ENCODE results near the gene TMEM144.
"Not testable (repeated sequence)": the region's sequence is repeated elsewhere in the genome, so short reads cannot be mapped to it uniquely, and the experiment has no call there.

Gene TMEM144

GRCh38 chr4:158238575-158238974 lies 28.3 kb downstream of the TMEM144 start:
- Mint-ChIP-seq H3K27ac (no peak overlapping the region), H3K4me3 (no peak overlapping the region), H3K9me3 (no peaks in the 10 kb centered on the region), H3K36me3 (ENCODE audit: low read depth) (no peaks in the 10 kb centered on the region), H3K4me1 (ENCODE audit: low read depth) (no peaks in the 10 kb centered on the region), H3K27me3 (no peaks in the 10 kb centered on the region)
- no peak for DNase-seq

DNA sequence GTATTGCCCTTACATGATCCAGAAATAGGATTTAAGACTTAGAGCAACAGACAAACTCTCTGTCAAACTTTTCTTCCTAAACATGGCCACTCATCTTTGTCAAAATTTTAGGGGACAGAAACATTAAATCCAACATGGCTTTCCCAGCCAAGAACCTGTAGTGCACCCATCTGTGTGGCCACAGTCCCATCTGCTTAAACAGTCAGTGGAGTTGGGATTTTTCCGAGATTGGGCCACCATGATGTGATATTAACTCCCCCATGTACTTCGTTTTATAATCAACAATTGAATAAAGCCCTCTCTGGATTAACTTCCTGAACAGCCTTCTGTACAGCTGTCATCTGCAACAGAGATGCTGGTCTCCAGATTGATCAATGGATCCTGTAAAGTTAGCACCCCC lies 28.9 kb downstream of the TMEM144 start:
- Mint-ChIP-seq H3K9me3 (no peaks in the 10 kb centered on the region), H3K36me3 (ENCODE audit: low read depth) (no peaks in the 10 kb centered on the region), H3K4me3 (no peak overlapping the region), H3K27ac (no peak overlapping the region), H3K4me1 (ENCODE audit: low read depth) (no peaks in the 10 kb centered on the region), H3K27me3 (no peaks in the 10 kb centered on the region)
- no peak for DNase-seq

- H3K27me3 Mint-ChIP-seq, result no peaks in the 10 kb centered on the region
- no peaks in the 10 kb centered on the region for H3K4me1 Mint-ChIP-seq (ENCODE audit: low read depth)
- no peaks in the 10 kb centered on the region for H3K9me3 Mint-ChIP-seq
- H3K36me3 Mint-ChIP-seq (ENCODE audit: low read depth), result no peaks in the 10 kb centered on the region
- DNase-seq, result no peak
- H3K27ac Mint-ChIP-seq, result no peak overlapping the region
- no peak overlapping the region for H3K4me3 Mint-ChIP-seq
Observed at GRCh38 chr4:158243071-158243470, 32.8 kb downstream of the TMEM144 start.

DNA sequence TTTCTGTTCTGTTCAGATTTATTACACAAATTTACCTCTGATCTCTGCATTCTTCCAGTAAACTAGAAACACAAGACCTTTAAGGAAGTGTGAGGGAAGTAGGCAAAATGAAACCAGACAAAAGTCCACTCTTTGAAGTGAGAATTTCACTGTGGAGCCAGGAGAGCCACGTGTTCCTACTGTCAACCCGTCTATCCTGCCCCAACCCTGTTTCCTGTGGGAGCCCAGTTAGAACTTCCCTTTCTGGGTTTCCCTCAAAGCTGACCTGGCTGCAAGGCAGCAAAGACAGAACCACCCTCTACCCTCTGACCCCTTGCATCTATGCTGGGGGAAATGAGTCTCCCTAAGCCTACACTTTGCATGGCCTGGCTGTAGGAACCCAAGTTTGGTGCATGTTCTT lies 40.0 kb downstream of the TMEM144 start:
- no peak for DNase-seq
- H3K27me3 Mint-ChIP-seq, result peaks cover 12% of the 10 kb centered on the region
- no peak overlapping the region for H3K4me3 Mint-ChIP-seq
- H3K36me3 Mint-ChIP-seq (ENCODE audit: low read depth), result no peaks in the 10 kb centered on the region
- no peak overlapping the region for H3K27ac Mint-ChIP-seq
- H3K9me3 Mint-ChIP-seq, result no peaks in the 10 kb centered on the region
- peaks cover 10% of the 10 kb centered on the region for H3K4me1 Mint-ChIP-seq (ENCODE audit: low read depth)

DNA sequence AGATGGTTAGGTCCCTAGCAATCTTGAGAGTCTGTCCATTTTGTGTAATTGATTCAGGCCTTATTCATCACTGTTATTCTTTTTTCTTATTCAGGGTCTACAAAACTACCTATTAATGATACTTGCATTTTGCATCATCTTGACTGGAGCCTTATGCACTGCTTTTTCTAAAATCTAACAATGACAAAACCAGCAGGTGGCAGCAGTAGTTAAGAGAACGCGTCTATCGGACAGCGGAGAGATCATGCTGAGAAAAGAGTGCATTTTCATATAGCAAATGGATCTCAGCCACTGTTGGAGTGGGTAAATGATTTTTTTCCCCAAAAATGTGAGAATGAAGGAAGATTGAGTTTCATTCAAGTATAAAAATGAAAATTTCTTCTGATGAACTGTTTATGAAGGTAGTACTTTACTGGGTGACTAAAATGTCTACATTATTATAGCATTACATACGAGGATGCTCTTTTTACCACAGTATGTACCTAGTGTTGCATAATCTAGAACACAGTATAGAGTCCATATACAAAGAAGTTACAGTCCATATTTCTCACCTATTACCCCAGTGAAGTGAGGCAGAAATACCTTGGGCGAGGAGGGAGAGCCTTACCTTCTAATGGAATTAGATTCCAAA lies 43.2 kb downstream of the TMEM144 start:
- H3K27ac Mint-ChIP-seq, result no peak overlapping the region
- no peaks in the 10 kb centered on the region for H3K36me3 Mint-ChIP-seq (ENCODE audit: low read depth)
- no peaks in the 10 kb centered on the region for H3K9me3 Mint-ChIP-seq
- peaks cover 12% of the 10 kb centered on the region for H3K27me3 Mint-ChIP-seq
- H3K4me3 Mint-ChIP-seq, result no peak overlapping the region
- H3K4me1 Mint-ChIP-seq (ENCODE audit: low read depth), result peaks cover 10% of the 10 kb centered on the region
- no peak for DNase-seq

- Mint-ChIP-seq H3K27ac (no peak overlapping the region), H3K36me3 (ENCODE audit: low read depth) (no peaks in the 10 kb centered on the region), H3K4me3 (no peak overlapping the region), H3K27me3 (peaks cover 12% of the 10 kb centered on the region), H3K9me3 (no peaks in the 10 kb centered on the region), H3K4me1 (ENCODE audit: low read depth) (peaks cover 10% of the 10 kb centered on the region)
- DNase-seq, result no peak
Observed at GRCh38 chr4:158254292-158254691, 44.0 kb downstream of the TMEM144 start.

DNA sequence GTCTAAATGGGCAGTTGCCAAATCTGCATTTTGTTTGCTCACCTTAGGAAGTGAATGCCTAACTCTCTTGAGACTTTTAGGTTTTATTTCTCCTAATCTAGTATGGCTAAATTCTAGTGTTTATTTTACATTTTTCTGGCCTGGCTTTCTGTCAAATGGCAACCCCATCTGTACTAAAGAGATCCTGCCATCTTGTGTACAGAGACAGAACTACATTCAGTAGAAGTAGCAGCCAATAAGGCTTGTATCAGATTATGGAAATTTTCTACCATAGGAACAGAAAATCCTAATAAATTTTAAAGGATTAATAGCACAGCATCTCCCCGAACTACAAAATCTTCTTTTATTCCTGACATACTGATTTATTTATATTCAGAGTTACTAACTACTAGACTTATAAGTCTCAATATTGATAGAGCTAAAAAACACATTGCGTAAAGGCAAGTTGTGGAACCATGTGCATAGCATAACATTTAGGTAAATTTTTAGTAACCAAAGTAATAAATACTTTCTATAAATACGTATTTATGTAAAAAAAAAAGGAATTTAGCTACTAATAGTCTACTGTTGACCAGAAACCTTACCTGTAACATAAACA lies 45.5 kb downstream of the TMEM144 start:
- no peaks in the 10 kb centered on the region for H3K36me3 Mint-ChIP-seq (ENCODE audit: low read depth)
- H3K27me3 Mint-ChIP-seq, result peaks cover 12% of the 10 kb centered on the region
- H3K9me3 Mint-ChIP-seq, result no peaks in the 10 kb centered on the region
- H3K4me3 Mint-ChIP-seq, result no peak overlapping the region
- no peak for DNase-seq
- no peak overlapping the region for H3K27ac Mint-ChIP-seq
- peaks cover 10% of the 10 kb centered on the region for H3K4me1 Mint-ChIP-seq (ENCODE audit: low read depth)

GRCh38 chr4:158259955-158260575 lies 49.8 kb downstream of the TMEM144 start:
- no peak overlapping the region for H3K4me3 Mint-ChIP-seq
- H3K27ac Mint-ChIP-seq, result no peak overlapping the region
- H3K4me1 Mint-ChIP-seq (ENCODE audit: low read depth), result no peaks in the 10 kb centered on the region
- no peaks in the 10 kb centered on the region for H3K27me3 Mint-ChIP-seq
- no peak for DNase-seq
- no peaks in the 10 kb centered on the region for H3K36me3 Mint-ChIP-seq (ENCODE audit: low read depth)
- no peaks in the 10 kb centered on the region for H3K9me3 Mint-ChIP-seq

DNA sequence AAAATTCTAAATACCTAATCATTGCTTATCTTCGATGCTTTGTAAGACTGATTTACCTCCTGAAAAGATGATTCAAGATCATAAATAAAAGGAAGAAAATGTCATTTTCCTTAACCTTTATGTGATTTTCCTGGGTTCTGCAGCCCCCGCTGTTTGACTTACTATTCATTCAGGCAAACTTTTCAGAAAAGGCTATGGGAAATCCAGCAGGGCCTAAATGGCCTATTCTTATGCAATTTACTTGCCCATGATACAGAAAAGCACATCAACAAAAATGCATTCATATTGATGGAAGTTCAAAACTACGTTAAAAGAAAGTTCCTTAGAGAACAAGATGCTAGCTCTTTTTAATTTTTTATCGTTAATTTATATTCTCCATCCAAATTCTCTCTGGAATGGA lies 51.2 kb downstream of the TMEM144 start:
- H3K9me3 Mint-ChIP-seq, result no peaks in the 10 kb centered on the region
- H3K4me1 Mint-ChIP-seq (ENCODE audit: low read depth), result no peaks in the 10 kb centered on the region
- H3K27me3 Mint-ChIP-seq, result no peaks in the 10 kb centered on the region
- no peaks in the 10 kb centered on the region for H3K36me3 Mint-ChIP-seq (ENCODE audit: low read depth)
- no peak overlapping the region for H3K27ac Mint-ChIP-seq
- H3K4me3 Mint-ChIP-seq, result no peak overlapping the region
- no peak for DNase-seq

DNA sequence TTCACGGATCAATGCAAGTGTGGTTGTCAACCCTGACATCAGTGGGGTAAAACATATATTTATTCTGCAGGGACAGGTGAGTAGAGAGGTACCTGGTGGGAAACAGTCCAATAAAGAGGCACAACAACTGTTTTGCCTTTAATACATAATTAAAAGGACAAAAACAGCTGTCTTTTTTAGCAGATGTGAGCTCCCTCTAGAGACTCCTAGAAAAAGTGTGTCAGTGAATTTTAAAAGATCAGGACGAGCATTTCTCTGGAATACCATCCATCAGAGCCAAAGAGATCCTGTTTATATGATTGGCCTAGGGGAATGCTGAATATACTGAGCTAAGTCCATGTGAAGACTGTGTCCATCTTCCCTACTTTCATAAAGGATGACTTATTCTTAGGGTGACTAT lies 58.3 kb downstream of the TMEM144 start:
- H3K27me3 Mint-ChIP-seq, result peaks cover 13% of the 10 kb centered on the region
- no peaks in the 10 kb centered on the region for H3K36me3 Mint-ChIP-seq (ENCODE audit: low read depth)
- H3K27ac Mint-ChIP-seq, result no peak overlapping the region
- H3K4me1 Mint-ChIP-seq (ENCODE audit: low read depth), result no peaks in the 10 kb centered on the region
- no peaks in the 10 kb centered on the region for H3K9me3 Mint-ChIP-seq
- no peak overlapping the region for H3K4me3 Mint-ChIP-seq
- DNase-seq, result no peak

DNA sequence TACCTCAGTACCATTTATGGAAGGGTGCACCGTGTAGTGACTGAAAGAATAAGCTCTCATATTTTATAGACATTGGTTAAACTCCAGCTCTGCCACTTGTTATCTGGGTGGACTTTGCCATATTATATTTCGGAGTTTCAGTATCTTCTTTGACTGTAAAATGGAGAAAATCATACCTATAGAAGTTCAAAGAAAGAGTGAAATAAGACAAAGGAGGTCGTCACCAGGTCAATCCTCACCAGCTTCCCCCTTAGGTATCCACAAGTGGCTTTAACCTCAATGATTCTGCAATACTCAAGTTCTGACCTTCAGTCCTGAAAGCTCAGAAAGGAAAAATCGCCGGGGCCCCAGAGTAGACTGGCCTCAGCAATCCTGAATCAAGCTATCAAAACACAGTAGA lies 64.3 kb downstream of the TMEM144 start:
- Mint-ChIP-seq H3K27me3 (peaks cover 2% of the 10 kb centered on the region), H3K4me3 (no peak overlapping the region), H3K27ac (no peak overlapping the region), H3K9me3 (no peaks in the 10 kb centered on the region), H3K36me3 (ENCODE audit: low read depth) (no peaks in the 10 kb centered on the region), H3K4me1 (ENCODE audit: low read depth) (no peaks in the 10 kb centered on the region)
- no peak for DNase-seq

GRCh38 chr4:158277558-158277957 lies 67.3 kb downstream of the TMEM144 start:
- no peaks in the 10 kb centered on the region for H3K36me3 Mint-ChIP-seq (ENCODE audit: low read depth)
- H3K4me3 Mint-ChIP-seq, result no peak overlapping the region
- H3K27me3 Mint-ChIP-seq, result peaks cover 2% of the 10 kb centered on the region
- H3K9me3 Mint-ChIP-seq, result no peaks in the 10 kb centered on the region
- no peak for DNase-seq
- no peak overlapping the region for H3K27ac Mint-ChIP-seq
- H3K4me1 Mint-ChIP-seq (ENCODE audit: low read depth), result no peaks in the 10 kb centered on the region

- H3K4me1 Mint-ChIP-seq (ENCODE audit: low read depth); H3K4me3 Mint-ChIP-seq; DNase-seq; H3K9me3 Mint-ChIP-seq; H3K27ac Mint-ChIP-seq; H3K27me3 Mint-ChIP-seq; H3K36me3 Mint-ChIP-seq (ENCODE audit: low read depth): not testable (repeated sequence)
Observed at GRCh38 chr4:158279052-158279451, 68.8 kb downstream of the TMEM144 start.

GRCh38 chr4:158280856-158281255 lies 70.6 kb downstream of the TMEM144 start:
- no peaks in the 10 kb centered on the region for H3K36me3 Mint-ChIP-seq (ENCODE audit: low read depth)
- DNase-seq, result no peak
- no peaks in the 10 kb centered on the region for H3K9me3 Mint-ChIP-seq
- peaks cover 2% of the 10 kb centered on the region for H3K27me3 Mint-ChIP-seq
- no peaks in the 10 kb centered on the region for H3K4me1 Mint-ChIP-seq (ENCODE audit: low read depth)
- no peak overlapping the region for H3K4me3 Mint-ChIP-seq
- no peak overlapping the region for H3K27ac Mint-ChIP-seq

- no peaks in the 10 kb centered on the region for H3K27me3 Mint-ChIP-seq
- no peak for DNase-seq
- H3K4me3 Mint-ChIP-seq, result no peak overlapping the region
- no peak overlapping the region for H3K27ac Mint-ChIP-seq
- no peaks in the 10 kb centered on the region for H3K36me3 Mint-ChIP-seq (ENCODE audit: low read depth)
- no peaks in the 10 kb centered on the region for H3K9me3 Mint-ChIP-seq
- no peaks in the 10 kb centered on the region for H3K4me1 Mint-ChIP-seq (ENCODE audit: low read depth)
Observed at GRCh38 chr4:158282252-158282651, 72.0 kb downstream of the TMEM144 start.

Measured in activated T-cell treated with anti-CD3 and anti-CD28 coated beads, Interleukin-2, amount 50 U/mL, for 24 hours (primary cell).